K562 (cell line): ENCODE measurements around the gene THAP9. TPM values are rescaled to one million over a fixed set of nuclear protein-coding genes. Genes with fewer than 3 reads are reported as not detected.

ENCODE experiments used
- ATF2 ChIP-seq: sonication (generic); formaldehyde crosslinking; IDR thresholded peaks from 2 replicates; pipeline ENCODE4 v1.8.1; 2022; ENCODE audit warnings: missing genetic modification reagents
- BACH1 ChIP-seq: fragments of 200-800 bp; sonication (Bioruptor generic); IDR thresholded peaks from 2 replicates; pipeline ENCODE4 v1.6.1; 2016; ENCODE audit warnings: missing genetic modification characterization, missing compliant biosample characterization
- CHAMP1 ChIP-seq: fragments of 450-650 bp; IDR thresholded peaks from 2 replicates; pipeline ENCODE4 v1.6.1; 2016; ENCODE audit warnings: mild to moderate bottlenecking
- FOXM1 ChIP-seq, 2 experiments: fragments of 450-650 bp in 1 of 2; sonication (generic) in 1 of 2; formaldehyde crosslinking in 1 of 2; IDR thresholded peaks; 2 replicates each; pipeline versions ENCODE4 v1.6.1 to v1.9.0; 2017 to 2022; ENCODE audit warnings: low read depth in 2 of 2, mild to moderate bottlenecking in 2 of 2, missing genetic modification reagents in 1 of 2, moderate library complexity in 1 of 2
- HDAC1 ChIP-seq, 2 experiments: fragments of 450-650 bp; IDR thresholded peaks; 2 replicates each; pipeline ENCODE4 v1.6.1; 2016 to 2017; ENCODE audit warnings: inconsistent platforms in 1 of 2, mild to moderate bottlenecking in 1 of 2, moderate library complexity in 1 of 2
- HDGF ChIP-seq: fragments of 450-650 bp; IDR thresholded peaks from 2 replicates; pipeline ENCODE4 v1.6.1; 2016
- NCOR1 ChIP-seq: fragments of 450-650 bp; IDR thresholded peaks from 2 replicates; pipeline ENCODE4 v1.6.1; 2016; ENCODE audit warnings: mild to moderate bottlenecking, moderate library complexity
- POU5F1 ChIP-seq: fragments of 150-350 bp; IDR thresholded peaks from 2 replicates; pipeline ENCODE4 v1.6.1; 2014; ENCODE audit warnings: borderline replicate concordance, low read length, low read depth, mild to moderate bottlenecking; ENCODE audit not compliant: partially characterized antibody
- SMARCE1 ChIP-seq: fragments of 450-650 bp; IDR thresholded peaks from 2 replicates; pipeline ENCODE4 v1.7.1; 2016; ENCODE audit warnings: mild to moderate bottlenecking
- ZNF217 ChIP-seq: sonication (generic); formaldehyde crosslinking; IDR thresholded peaks from 2 replicates; pipeline ENCODE4 v1.8.0; 2022; ENCODE audit warnings: mild to moderate bottlenecking, missing genetic modification reagents
- ZNF3 ChIP-seq: fragments of 250-450 bp; sonication (Bioruptor Pico); IDR thresholded peaks from 2 replicates; pipeline ENCODE4 v1.5.0; 2021; ENCODE audit warnings: mild to moderate bottlenecking, moderate library complexity
- ZNF347 ChIP-seq: fragments of 450-650 bp; formaldehyde crosslinking; IDR thresholded peaks from 2 replicates; pipeline ENCODE4 v1.4.0; 2020; ENCODE audit warnings: low read depth, mild to moderate bottlenecking, moderate library complexity
- ZNF551 ChIP-seq: fragments of 250-450 bp; sonication (Bioruptor Pico); IDR thresholded peaks from 2 replicates; pipeline ENCODE4 v1.5.0; 2021; ENCODE audit warnings: mild to moderate bottlenecking, moderate library complexity
- ZNF561 ChIP-seq: fragments of 450-650 bp; formaldehyde crosslinking; conservative IDR thresholded peaks from 2 replicates; pipeline ENCODE4 v1.4.0; 2020; ENCODE audit warnings: mild to moderate bottlenecking, moderate library complexity
- polyA plus RNA-seq, 8 experiments: library from polyadenylated mRNA; depleted of rRNA in 4 of 8; stranded (reverse) in 5 of 8; unstranded in 3 of 8; fragments of >200 nt; fragmentation: Nextera tagmentation in 2 of 8; fragmentation: Illumina TruSeq in 1 of 8; extraction: Ambion mirVana in 2 of 8; extraction: Trizol in 1 of 8; gene quantifications; 2 replicates each; pipeline versions ENCODE4 v1.2.1 to v1.2.3, GENCODE V29; 2011 to 2014; ENCODE audit warnings: inconsistent platforms in 1 of 8, missing spikeins in 1 of 8
- total RNA-seq, 7 experiments: library from RNA; depleted of rRNA in 6 of 7; stranded (reverse); fragments of >200 nt in 6 of 7; fragmentation: Illumina TruSeq in 2 of 7; extraction: Trizol in 2 of 7; gene quantifications; 2 replicates each; pipeline versions ENCODE4 v1.2.1 to v1.2.3, GENCODE V29; 2011 to 2021; ENCODE audit warnings: low replicate concordance in 1 of 7
- TF ChIP-seq, protein P1 (sequence below): fragments of 150-350 bp; conservative IDR thresholded peaks from 2 replicates; pipeline ENCODE4 v1.6.1; 2014; ENCODE audit warnings: low read length
- TF ChIP-seq, protein P2 (sequence below), 3 experiments: IDR thresholded peaks in 2 of 3; conservative IDR thresholded peaks in 1 of 3; 2 replicates each; pipeline ENCODE4 v1.5.1; 2011 to 2012; ENCODE audit warnings: low read length in 3 of 3, mild to moderate bottlenecking in 3 of 3, control low read depth in 2 of 3, improper control_type of control experiment in 1 of 3, inconsistent platforms in 1 of 3, low read depth in 1 of 3, mixed read lengths in 1 of 3, moderate library complexity in 1 of 3; ENCODE audit not compliant: insufficient read depth in 2 of 3
- TF ChIP-seq, protein P3 (sequence below): fragments of 250-450 bp; sonication (Bioruptor Pico); IDR thresholded peaks from 2 replicates; pipeline ENCODE4 v1.4.0; 2020; ENCODE audit warnings: borderline replicate concordance

The THAP9 gene
- total and polyA plus RNA-seq, 9 of the 15 experiments (the other 6 are each of a cell fraction or from before 2014, with no cell fraction given), result 3.4 to 7.0 (median 5.4) TPM

DNA sequence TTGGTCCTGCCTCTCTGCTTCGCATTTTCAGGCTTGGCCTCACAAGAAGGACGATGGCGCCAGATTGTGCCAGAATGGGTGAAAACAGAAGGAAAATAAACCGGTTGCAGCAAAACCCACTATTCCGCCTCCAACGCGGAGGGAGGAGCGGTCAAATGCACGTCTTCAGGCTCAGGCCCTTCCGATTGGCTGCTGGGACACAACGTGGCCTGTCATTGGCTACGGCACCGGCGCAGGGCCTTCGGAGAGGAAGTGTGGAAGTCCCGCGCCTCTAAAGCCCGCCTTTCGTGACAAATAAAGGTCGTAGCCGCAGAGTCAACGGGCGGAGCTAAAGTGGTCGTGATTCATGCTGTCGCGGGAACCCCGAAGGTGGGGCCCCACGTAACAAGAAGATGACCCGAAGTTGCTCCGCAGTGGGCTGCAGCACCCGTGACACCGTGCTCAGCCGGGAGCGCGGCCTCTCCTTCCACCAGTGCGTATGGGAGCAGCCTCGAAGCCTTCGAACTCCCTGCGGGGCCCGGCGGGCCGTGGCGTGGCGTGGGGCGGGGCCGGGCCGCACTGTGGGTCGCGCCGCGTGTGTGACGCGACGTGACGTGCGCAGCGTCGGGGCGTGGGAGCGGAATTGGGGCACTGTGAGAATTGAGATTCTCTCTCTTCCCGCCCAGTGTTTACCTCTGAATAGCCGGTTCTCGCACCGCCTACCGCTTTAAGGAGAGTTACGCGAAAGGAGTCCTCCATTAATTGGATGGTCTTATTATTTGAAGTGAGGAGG lies at the start of gene THAP9 (continued):
- no peak for TF ChIP-seq ATF2 (CRISPR knock-in tag)
- TF ChIP-seq, protein P1, sequence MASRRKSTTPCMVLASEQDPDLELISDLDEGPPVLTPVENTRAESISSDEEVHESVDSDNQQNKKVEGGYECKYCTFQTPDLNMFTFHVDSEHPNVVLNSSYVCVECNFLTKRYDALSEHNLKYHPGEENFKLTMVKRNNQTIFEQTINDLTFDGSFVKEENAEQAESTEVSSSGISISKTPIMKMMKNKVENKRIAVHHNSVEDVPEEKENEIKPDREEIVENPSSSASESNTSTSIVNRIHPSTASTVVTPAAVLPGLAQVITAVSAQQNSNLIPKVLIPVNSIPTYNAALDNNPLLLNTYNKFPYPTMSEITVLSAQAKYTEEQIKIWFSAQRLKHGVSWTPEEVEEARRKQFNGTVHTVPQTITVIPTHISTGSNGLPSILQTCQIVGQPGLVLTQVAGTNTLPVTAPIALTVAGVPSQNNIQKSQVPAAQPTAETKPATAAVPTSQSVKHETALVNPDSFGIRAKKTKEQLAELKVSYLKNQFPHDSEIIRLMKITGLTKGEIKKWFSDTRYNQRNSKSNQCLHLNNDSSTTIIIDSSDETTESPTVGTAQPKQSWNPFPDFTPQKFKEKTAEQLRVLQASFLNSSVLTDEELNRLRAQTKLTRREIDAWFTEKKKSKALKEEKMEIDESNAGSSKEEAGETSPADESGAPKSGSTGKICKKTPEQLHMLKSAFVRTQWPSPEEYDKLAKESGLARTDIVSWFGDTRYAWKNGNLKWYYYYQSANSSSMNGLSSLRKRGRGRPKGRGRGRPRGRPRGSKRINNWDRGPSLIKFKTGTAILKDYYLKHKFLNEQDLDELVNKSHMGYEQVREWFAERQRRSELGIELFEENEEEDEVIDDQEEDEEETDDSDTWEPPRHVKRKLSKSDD, result no peak
- no peak for TF ChIP-seq ZNF347
- TF ChIP-seq, protein P2, sequence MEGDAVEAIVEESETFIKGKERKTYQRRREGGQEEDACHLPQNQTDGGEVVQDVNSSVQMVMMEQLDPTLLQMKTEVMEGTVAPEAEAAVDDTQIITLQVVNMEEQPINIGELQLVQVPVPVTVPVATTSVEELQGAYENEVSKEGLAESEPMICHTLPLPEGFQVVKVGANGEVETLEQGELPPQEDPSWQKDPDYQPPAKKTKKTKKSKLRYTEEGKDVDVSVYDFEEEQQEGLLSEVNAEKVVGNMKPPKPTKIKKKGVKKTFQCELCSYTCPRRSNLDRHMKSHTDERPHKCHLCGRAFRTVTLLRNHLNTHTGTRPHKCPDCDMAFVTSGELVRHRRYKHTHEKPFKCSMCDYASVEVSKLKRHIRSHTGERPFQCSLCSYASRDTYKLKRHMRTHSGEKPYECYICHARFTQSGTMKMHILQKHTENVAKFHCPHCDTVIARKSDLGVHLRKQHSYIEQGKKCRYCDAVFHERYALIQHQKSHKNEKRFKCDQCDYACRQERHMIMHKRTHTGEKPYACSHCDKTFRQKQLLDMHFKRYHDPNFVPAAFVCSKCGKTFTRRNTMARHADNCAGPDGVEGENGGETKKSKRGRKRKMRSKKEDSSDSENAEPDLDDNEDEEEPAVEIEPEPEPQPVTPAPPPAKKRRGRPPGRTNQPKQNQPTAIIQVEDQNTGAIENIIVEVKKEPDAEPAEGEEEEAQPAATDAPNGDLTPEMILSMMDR (IDR thresholded peaks at IDR 0.05 in 2 of 3, conservative IDR thresholded peaks at IDR 0.05 in 1 of 3; ENCODE audit: insufficient read depth in 2 of 3, low read depth in 1 of 3, low read length in 3 of 3), result 0 out of 6 replicates have a peak, but pooled peaks of 1 of the 3 experiments have one; percentile 6
- peak; percentile 30 for TF ChIP-seq NCOR1
- TF ChIP-seq HDAC1 (IDR thresholded peaks at IDR 0.05), result peak in 1 of 2 experiments; percentile 62; a peak in 1 of 4 replicates
- no peak for TF ChIP-seq SMARCE1
- no peak for TF ChIP-seq POU5F1
- no peak for TF ChIP-seq BACH1
- peak; percentile 6; the same call in 1 of the 2 replicates for TF ChIP-seq CHAMP1
- no peak for TF ChIP-seq ZNF561 (CRISPR knock-in tag)
- no peak for TF ChIP-seq ZNF217 (CRISPR knock-in tag)
- TF ChIP-seq HDGF, result no peak
- TF ChIP-seq FOXM1 (IDR thresholded peaks at IDR 0.05; ENCODE audit: low read depth), result peak; percentile 89; the same call in 1 of the 2 replicates
- TF ChIP-seq FOXM1 (CRISPR knock-in tag; IDR thresholded peaks at IDR 0.05; ENCODE audit: low read depth), result no peak
- TF ChIP-seq, protein P3, sequence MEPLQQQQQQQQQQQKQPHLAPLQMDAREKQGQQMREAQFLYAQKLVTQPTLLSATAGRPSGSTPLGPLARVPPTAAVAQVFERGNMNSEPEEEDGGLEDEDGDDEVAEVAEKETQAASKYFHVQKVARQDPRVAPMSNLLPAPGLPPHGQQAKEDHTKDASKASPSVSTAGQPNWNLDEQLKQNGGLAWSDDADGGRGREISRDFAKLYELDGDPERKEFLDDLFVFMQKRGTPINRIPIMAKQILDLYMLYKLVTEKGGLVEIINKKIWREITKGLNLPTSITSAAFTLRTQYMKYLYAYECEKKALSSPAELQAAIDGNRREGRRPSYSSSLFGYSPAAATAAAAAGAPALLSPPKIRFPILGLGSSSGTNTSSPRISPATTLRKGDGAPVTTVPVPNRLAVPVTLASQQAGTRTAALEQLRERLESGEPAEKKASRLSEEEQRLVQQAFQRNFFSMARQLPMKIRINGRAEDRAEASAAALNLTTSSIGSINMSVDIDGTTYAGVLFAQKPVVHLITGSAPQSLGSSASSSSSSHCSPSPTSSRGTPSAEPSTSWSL (CRISPR knock-in tag), result no peak
- TF ChIP-seq ZNF551 (CRISPR knock-in tag), result no peak
- TF ChIP-seq ZNF3, result no peak
